Left kidney (tissue), 8 donors: Measurements from ENCODE around the gene FH. TPM values are rescaled to one million over a fixed set of nuclear protein-coding genes. Genes with fewer than 3 reads are reported as not detected.
A peak's percentile ranks its signal among the peaks of the same experiment; 100 is the strongest.

Experiments
- DNase-seq: peaks from one replicate; pipeline ENCODE4 v3.0.0-alpha.2; 2013
- long read RNA-seq, 8 donors: transcript quantifications; one replicate each; lab custom pipeline, GENCODE V29; 2026
- polyA plus RNA-seq: library from polyadenylated mRNA; unstranded; fragments of 120-200 nt; gene quantifications from one replicate; pipeline ENCODE4 v1.2.1, GENCODE V29; 2013; ENCODE audit not compliant: insufficient read length

The FH gene
- polyA plus RNA-seq, result 112 TPM
- long read RNA-seq, donor 1, transcript FH-201 (10 exons, 1,797 nt), result major isoform, 12 of 85 reads
- long read RNA-seq, donor 1, partial matches to known transcripts, result 73 of 85 reads
- long read RNA-seq, donor 1, other reads (novel, unspliced or antisense), result 0 of 85 reads
- long read RNA-seq, donor 2, transcript FH-201 (10 exons, 1,797 nt), result major isoform, 26 of 66 reads
- long read RNA-seq, donor 2, partial matches to known transcripts, result 40 of 66 reads
- long read RNA-seq, donor 2, other reads (novel, unspliced or antisense), result 0 of 66 reads
- long read RNA-seq, donor 3, transcript FH-201 (10 exons, 1,797 nt), result major isoform, 18 of 61 reads
- long read RNA-seq, donor 3, partial matches to known transcripts, result 43 of 61 reads
- long read RNA-seq, donor 3, other reads (novel, unspliced or antisense), result 0 of 61 reads
- long read RNA-seq, donor 4, partial matches to known transcripts, result 18 of 18 reads
- long read RNA-seq, donor 4, other reads (novel, unspliced or antisense), result 0 of 18 reads
- long read RNA-seq, donor 5, transcript FH-201 (10 exons, 1,797 nt), result major isoform, 40 of 126 reads
- long read RNA-seq, donor 5, partial matches to known transcripts, result 86 of 126 reads
- long read RNA-seq, donor 5, other reads (novel, unspliced or antisense), result 0 of 126 reads
- long read RNA-seq, donor 6, transcript FH-201 (10 exons, 1,797 nt), result major isoform, 13 of 78 reads
- long read RNA-seq, donor 6, partial matches to known transcripts, result 65 of 78 reads
- long read RNA-seq, donor 6, other reads (novel, unspliced or antisense), result 0 of 78 reads
- long read RNA-seq, donor 7, transcript FH-201 (10 exons, 1,797 nt), result major isoform, 38 of 140 reads
- long read RNA-seq, donor 7, partial matches to known transcripts, result 102 of 140 reads
- long read RNA-seq, donor 7, other reads (novel, unspliced or antisense), result 0 of 140 reads
- long read RNA-seq, donor 8, transcript FH-201 (10 exons, 1,797 nt), result major isoform, 12 of 23 reads
- long read RNA-seq, donor 8, partial matches to known transcripts, result 11 of 23 reads
- long read RNA-seq, donor 8, other reads (novel, unspliced or antisense), result 0 of 23 reads

GRCh38 chr1:241519308-241520079, at the start of gene FH:
FH (minus strand) TSS chr1:241519755; CDS start chr1:241519722, 33 bp downstream.
- peak; percentile 98 for DNase-seq

- no peak for DNase-seq
These were observed 41.3 kb upstream of the FH start for GRCh38 chr1:241560849-241561187.

GRCh38 chr1:241560146-241560848, 40.7 kb upstream of the FH start:
- no peak for DNase-seq

- DNase-seq, result no peak
These were observed 38.1 kb upstream of the FH start for GRCh38 chr1:241557551-241558193.

GRCh38 chr1:241557031-241557430, 37.5 kb upstream of the FH start:
- DNase-seq, result no peak

- DNase-seq, result no peak
These were observed 36.0 kb upstream of the FH start for GRCh38 chr1:241555526-241555925.

GRCh38 chr1:241553886-241554592, 34.5 kb upstream of the FH start:
- DNase-seq, result no peak

GRCh38 chr1:241551759-241552638, 32.4 kb upstream of the FH start:
- DNase-seq, result no peak

- DNase-seq, result no peak
These were observed 30.8 kb upstream of the FH start for GRCh38 chr1:241550318-241550717.

- no peak for DNase-seq
These were observed 28.5 kb upstream of the FH start for GRCh38 chr1:241548008-241548407.

- no peak for DNase-seq
These were observed 22.8 kb upstream of the FH start for GRCh38 chr1:241542199-241542907.

GRCh38 chr1:241536969-241537368, 17.4 kb upstream of the FH start:
- DNase-seq, result no peak

- DNase-seq, result no peak
These were observed 16.7 kb upstream of the FH start for GRCh38 chr1:241536304-241536703.

GRCh38 chr1:241533326-241534115, 14.0 kb upstream of the FH start:
- DNase-seq, result no peak

- no peak for DNase-seq
These were observed 13.3 kb upstream of the FH start for GRCh38 chr1:241532864-241533263.

GRCh38 chr1:241532162-241532531, 12.6 kb upstream of the FH start, which contains the start of gene KMO:
KMO (plus strand) TSS chr1:241532378; CDS start chr1:241532445, 67 bp downstream.
- peak; percentile 24 for DNase-seq
